Activated CD4-positive, alpha-beta T cell treated with anti-CD3 and anti-CD28 coated beads for 4 hours (primary cell): Measurements from ENCODE around the gene ACER1.

Experiments
- DNase-seq, 2 donors: peaks; one replicate each; pipeline ENCODE4 v3.0.0-alpha.2; 2020

Gene ACER1

GRCh38 chr19:6264803-6265202, 68.6 kb downstream of the ACER1 start:
- no peak for DNase-seq

GRCh38 chr19:6263735-6264444, 69.5 kb downstream of the ACER1 start:
- DNase-seq = no peak

GRCh38 chr19:6263306-6263705, 70.1 kb downstream of the ACER1 start:
- no peak for DNase-seq

GRCh38 chr19:6262519-6262918, 70.9 kb downstream of the ACER1 start:
- no peak for DNase-seq

GRCh38 chr19:6261883-6262282, 71.5 kb downstream of the ACER1 start:
- no peak for DNase-seq

GRCh38 chr19:6260912-6261650, 72.3 kb downstream of the ACER1 start:
- peak in 1 of 2 donors; percentile 21 for DNase-seq

- no peak for DNase-seq
These were observed 73.0 kb downstream of the ACER1 start for GRCh38 chr19:6260376-6260775.

GRCh38 chr19:6259312-6259861, 74.0 kb downstream of the ACER1 start:
- no peak for DNase-seq

GRCh38 chr19:6258812-6259311, 74.5 kb downstream of the ACER1 start:
- no peak for DNase-seq
